GM18526 (cell line): ENCODE results near the gene CUTA.

ENCODE experiments used
- POLR2A ChIP-seq: IDR thresholded peaks from 3 replicates; pipeline ENCODE4 v1.6.1; 2011; ENCODE audit not compliant: insufficient read length; ENCODE audit errors: extremely low read depth

The CUTA gene

GRCh38 chr6:33430991-33431879 lies 13.3 kb upstream of the CUTA start:
- TF ChIP-seq POLR2A = peak; percentile 20

- TF ChIP-seq POLR2A = no peak
Measured at GRCh38 chr6:33430334-33430733, 12.4 kb upstream of the CUTA start.

- no peak for TF ChIP-seq POLR2A
Measured at GRCh38 chr6:33429750-33430052, 11.8 kb upstream of the CUTA start.

- no peak for TF ChIP-seq POLR2A
Measured at GRCh38 chr6:33428966-33429749, 11.3 kb upstream of the CUTA start.

GRCh38 chr6:33428224-33428965 lies 10.5 kb upstream of the CUTA start:
- TF ChIP-seq POLR2A = no peak

GRCh38 chr6:33427585-33428223 lies 9.8 kb upstream of the CUTA start:
- TF ChIP-seq POLR2A = no peak

GRCh38 chr6:33426590-33427511 lies 8.9 kb upstream of the CUTA start:
- no peak for TF ChIP-seq POLR2A

- TF ChIP-seq POLR2A = peak; percentile 69
Measured at GRCh38 chr6:33425668-33426577, 8.0 kb upstream of the CUTA start.

GRCh38 chr6:33424855-33425667 lies 7.2 kb upstream of the CUTA start:
- no peak for TF ChIP-seq POLR2A

GRCh38 chr6:33423777-33424176 lies 5.9 kb upstream of the CUTA start:
- no peak for TF ChIP-seq POLR2A

GRCh38 chr6:33421344-33421643 lies 3.4 kb upstream of the CUTA start:
- TF ChIP-seq POLR2A = no peak

- no peak for TF ChIP-seq POLR2A
Measured at GRCh38 chr6:33420491-33421343, 2.8 kb upstream of the CUTA start.
